GM21737 (cell line): ENCODE measurements around the gene DOK3.
"Not testable (repeated sequence)": the region's sequence is repeated elsewhere in the genome, so short reads cannot be mapped to it uniquely, and the experiment has no call there.

ENCODE experiments used
- ATAC-seq: cut with Tn5 transposase; IDR thresholded peaks from one replicate; pipeline ENCODE4 v1.9.1; 2021; ENCODE audit warnings: mild to moderate bottlenecking, moderate library complexity; ENCODE audit not compliant: unreplicated experiment

The DOK3 gene

GRCh38 chr5:177535125-177535524 is 25.5 kb upstream of the DOK3 start:
- no peak for ATAC-seq

GRCh38 chr5:177534433-177534832 is 24.8 kb upstream of the DOK3 start:
- ATAC-seq: not testable (repeated sequence)

GRCh38 chr5:177531209-177531940 is 21.7 kb upstream of the DOK3 start:
- no peak for ATAC-seq

GRCh38 chr5:177530638-177531037 is 21.0 kb upstream of the DOK3 start:
- no peak for ATAC-seq

- ATAC-seq: no peak
These were observed 19.9 kb upstream of the DOK3 start for GRCh38 chr5:177529247-177530203.

- ATAC-seq: no peak
These were observed 19.0 kb upstream of the DOK3 start for GRCh38 chr5:177528631-177529030.

GRCh38 chr5:177527595-177527994 is 18.0 kb upstream of the DOK3 start:
- no peak for ATAC-seq

GRCh38 chr5:177526791-177527190 is 17.2 kb upstream of the DOK3 start:
- no peak for ATAC-seq

GRCh38 chr5:177526191-177526590 is 16.6 kb upstream of the DOK3 start:
- ATAC-seq: no peak

GRCh38 chr5:177524941-177525655 is 15.5 kb upstream of the DOK3 start:
- no peak for ATAC-seq

- no peak for ATAC-seq
These were observed 14.9 kb upstream of the DOK3 start for GRCh38 chr5:177524539-177524900.

- no peak for ATAC-seq
These were observed 14.3 kb upstream of the DOK3 start for GRCh38 chr5:177523711-177524538.

- ATAC-seq: no peak
These were observed 11.4 kb upstream of the DOK3 start for GRCh38 chr5:177520916-177521513.

GRCh38 chr5:177520271-177520670 is 10.6 kb upstream of the DOK3 start:
- no peak for ATAC-seq

GRCh38 chr5:177519463-177520235 is 10.0 kb upstream of the DOK3 start:
- no peak for ATAC-seq

- peak; percentile 69 for ATAC-seq
These were observed 7.3 kb upstream of the DOK3 start, which contains the start of gene DDX41 for GRCh38 chr5:177516601-177517568. TSS of gene DDX41 (minus strand) at chr5:177516961. CDS start at chr5:177516945, 16 bp downstream.

GRCh38 chr5:177515580-177515979 is 6.0 kb upstream of the DOK3 start:
- ATAC-seq: no peak

- no peak for ATAC-seq
These were observed 4.9 kb upstream of the DOK3 start for GRCh38 chr5:177514541-177514940.
